Suprapubic skin (tissue), 4 donors: ENCODE measurements around the gene HACE1. TPM values are rescaled to one million over a fixed set of nuclear protein-coding genes. Genes with fewer than 3 reads are reported as not detected.
"Not testable (repeated sequence)": the region's sequence is repeated elsewhere in the genome, so short reads cannot be mapped to it uniquely, and the experiment has no call there.

ENCODE experiments used
- DNase-seq, 2 donors: peaks; one replicate each; pipeline ENCODE4 v3.0.0-alpha.2; 2019; ENCODE audit warnings: low spot score in 2 of 2
- H3K27ac ChIP-seq: fragments of 200-600 bp; sonication (generic); one replicate; pipeline ENCODE4 v1.5.1; 2019
- H3K27me3 ChIP-seq: fragments of 200-600 bp; sonication (generic); one replicate; pipeline ENCODE4 v1.5.1; 2019
- H3K36me3 ChIP-seq: fragments of 200-600 bp; sonication (generic); one replicate; pipeline ENCODE4 v1.5.1; 2019
- H3K4me1 ChIP-seq: fragments of 200-600 bp; sonication (generic); one replicate; pipeline ENCODE4 v1.5.1; 2019
- H3K4me3 ChIP-seq: fragments of 200-600 bp; sonication (generic); one replicate; pipeline ENCODE4 v1.5.1; 2019; ENCODE audit warnings: mild to moderate bottlenecking
- H3K9me3 ChIP-seq: fragments of 200-600 bp; sonication (generic); one replicate; pipeline ENCODE4 v1.5.1; 2019
- CTCF ChIP-seq, 2 donors: fragments of 200-600 bp in 1 of 2; fragments of 450-650 bp in 1 of 2; sonication (generic) in 1 of 2; IDR thresholded peaks; one replicate each; pipeline ENCODE4 v1.5.1; 2016 to 2019; ENCODE audit warnings: antibody characterized with exemption in 2 of 2, mild to moderate bottlenecking in 1 of 2, moderate library complexity in 1 of 2
- EP300 ChIP-seq: sonication (generic); formaldehyde crosslinking; IDR thresholded peaks from one replicate; pipeline ENCODE4 v1.6.1; 2017; ENCODE audit warnings: antibody characterized with exemption
- POLR2A ChIP-seq, 2 donors: fragments of 450-650 bp; IDR thresholded peaks; one replicate each; pipeline ENCODE4 v1.6.1; 2017; ENCODE audit warnings: antibody characterized with exemption in 2 of 2, mild to moderate bottlenecking in 2 of 2, moderate library complexity in 2 of 2
- POLR2AphosphoS5 ChIP-seq, 3 donors: sonication (generic); formaldehyde crosslinking; IDR thresholded peaks; one replicate each; pipeline ENCODE4 v1.6.1; 2017; ENCODE audit warnings: antibody characterized with exemption in 3 of 3
- WGBS: methylation state at CpG from one replicate; pipeline ENCODE4 v1.1.5; 2018; 5-methylcytosine and 5-hydroxymethylcytosine counted together
- total RNA-seq, 4 donors: library from RNA; depleted of rRNA; stranded (reverse); fragments of >200 nt; gene quantifications; one replicate each; pipeline ENCODE4 v1.1.0, GENCODE V29; 2016

HACE1 gene
- total RNA-seq, 4 donors from 2014 or later: 8.8 to 26.0 (median 13.2) TPM

DNA sequence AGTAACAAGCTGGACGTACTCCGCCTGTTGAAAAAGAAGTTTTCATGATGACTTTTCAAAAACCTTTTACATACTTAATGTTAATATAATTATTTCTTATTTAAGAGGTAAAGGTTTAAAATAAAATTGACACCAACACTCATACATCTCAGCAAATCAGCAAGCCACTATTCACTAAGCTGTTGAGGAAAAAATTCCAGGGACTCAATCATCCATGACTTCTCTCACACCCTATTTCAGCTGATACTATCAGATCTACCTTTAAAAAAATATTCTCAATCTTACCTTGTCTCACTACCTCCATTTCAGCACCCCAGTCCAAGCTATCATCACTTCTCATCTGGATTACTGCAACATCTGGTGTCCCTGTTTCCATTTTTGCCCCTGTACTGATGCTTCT lies 109.3 kb downstream of the HACE1 start:
- no peak for DNase-seq
- Histone ChIP-seq H3K36me3 (peaks cover 12% of the 10 kb centered on the region), H3K27me3 (no peaks in the 10 kb centered on the region), H3K4me3 (no peak overlapping the region), H3K27ac (no peak overlapping the region), H3K4me1 (no peaks in the 10 kb centered on the region), H3K9me3 (peaks cover 5% of the 10 kb centered on the region)
- no peak for TF ChIP-seq POLR2AphosphoS5 (IDR thresholded peaks at IDR 0.05)
- no peak for TF ChIP-seq CTCF (IDR thresholded peaks at IDR 0.05)
- TF ChIP-seq EP300: no peak
- TF ChIP-seq POLR2A (IDR thresholded peaks at IDR 0.05): no peak
- 94% methylated on average over 2 of the region's 2 CpGs for WGBS

GRCh38 chr6:104739124-104739523 lies 120.6 kb downstream of the HACE1 start:
- not testable (repeated sequence) for DNase-seq, H3K9me3 ChIP-seq, H3K27me3 ChIP-seq, H3K4me1 ChIP-seq, H3K4me3 ChIP-seq, H3K27ac ChIP-seq, H3K36me3 ChIP-seq
- WGBS: 98% methylated on average over 3 of the region's 3 CpGs

DNA sequence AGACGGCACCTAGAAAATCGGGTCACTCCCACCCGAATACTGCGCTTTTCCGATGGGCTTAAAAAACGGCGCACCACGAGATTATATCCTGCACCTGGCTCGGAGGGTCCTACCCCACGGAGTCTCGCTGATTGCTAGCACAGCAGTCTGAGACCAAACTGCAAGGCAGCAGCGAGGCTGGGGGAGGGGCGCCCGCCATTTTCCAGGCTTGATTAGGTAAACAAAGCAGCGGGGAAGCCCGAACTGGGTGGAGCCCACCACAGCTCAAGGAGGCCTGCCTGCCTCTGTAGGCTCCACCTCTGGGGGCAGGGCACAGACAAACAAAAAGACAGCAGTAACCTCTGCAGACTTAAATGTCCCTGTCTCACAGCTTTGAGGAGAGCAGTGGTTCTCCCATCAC lies 122.2 kb downstream of the HACE1 start:
- not testable (repeated sequence) for H3K27ac ChIP-seq, DNase-seq, H3K9me3 ChIP-seq, H3K27me3 ChIP-seq, H3K36me3 ChIP-seq, H3K4me1 ChIP-seq, H3K4me3 ChIP-seq
- WGBS: 93% methylated on average over 16 of the region's 16 CpGs

- WGBS: 94% methylated on average over 1 of the region's 1 CpG
Measured at GRCh38 chr6:104736545-104736944, 123.2 kb downstream of the HACE1 start.

DNA sequence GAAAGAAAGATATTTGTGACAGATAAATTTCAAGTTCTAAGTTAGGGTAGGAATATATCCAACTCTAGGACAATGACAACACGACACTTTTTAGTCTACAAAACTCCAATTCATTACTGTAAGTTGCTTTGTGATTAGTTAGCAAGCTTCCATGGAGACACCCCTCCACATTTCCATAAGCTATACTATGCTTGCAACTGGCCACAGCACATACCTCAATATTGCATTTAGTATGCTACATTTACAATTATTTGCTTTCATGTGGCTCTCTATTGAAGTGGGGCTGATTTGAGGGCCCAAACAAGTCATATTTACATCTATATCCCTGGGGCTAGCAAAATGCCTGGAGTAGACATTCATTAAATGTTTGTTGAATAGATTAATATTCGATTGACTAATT lies 129.3 kb downstream of the HACE1 start:
- Histone ChIP-seq H3K4me1 (no peaks in the 10 kb centered on the region), H3K27me3 (no peaks in the 10 kb centered on the region), H3K4me3 (no peak overlapping the region), H3K9me3 (no peaks in the 10 kb centered on the region), H3K36me3 (peaks cover 4% of the 10 kb centered on the region), H3K27ac (no peak overlapping the region)
- no peak for TF ChIP-seq POLR2A (IDR thresholded peaks at IDR 0.05)
- no peak for TF ChIP-seq CTCF (IDR thresholded peaks at IDR 0.05)
- no peak for DNase-seq
- 75% methylated on average over 2 of the region's 2 CpGs for WGBS

More at GRCh38 chr6:104736545-104736944, 123.2 kb downstream of the HACE1 start:
- H3K27ac ChIP-seq: no peak overlapping the region
- TF ChIP-seq POLR2AphosphoS5 (IDR thresholded peaks at IDR 0.05): no peak
- no peak for TF ChIP-seq CTCF (IDR thresholded peaks at IDR 0.05)
- no peak for TF ChIP-seq POLR2A (IDR thresholded peaks at IDR 0.05)
- no peak for TF ChIP-seq EP300
- DNase-seq: no peak
- no peaks in the 10 kb centered on the region for H3K4me1 ChIP-seq
- no peaks in the 10 kb centered on the region for H3K36me3 ChIP-seq
- no peaks in the 10 kb centered on the region for H3K27me3 ChIP-seq
- H3K9me3 ChIP-seq: no peaks in the 10 kb centered on the region
- no peak overlapping the region for H3K4me3 ChIP-seq

DNA sequence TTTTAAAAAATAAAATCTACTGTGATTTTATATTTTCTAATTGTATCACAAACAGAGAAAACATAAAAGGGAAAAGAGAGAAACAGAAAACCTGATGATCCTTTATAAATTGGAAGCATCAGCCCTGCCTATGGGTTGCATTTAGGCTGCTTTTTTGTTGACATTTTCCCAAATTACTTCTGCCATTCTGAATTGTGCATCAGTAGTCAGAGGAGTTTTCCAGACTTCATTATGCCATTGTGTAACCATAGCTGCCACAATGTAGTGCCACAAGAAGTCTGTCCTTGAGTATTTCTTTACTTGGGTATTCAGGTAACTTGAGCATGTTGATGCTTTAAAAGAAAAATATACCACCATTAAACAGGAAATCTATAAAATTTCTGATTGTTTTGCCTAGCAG lies 130.3 kb downstream of the HACE1 start:
- Histone ChIP-seq H3K9me3 (no peaks in the 10 kb centered on the region), H3K4me3 (no peak overlapping the region), H3K36me3 (peaks cover 4% of the 10 kb centered on the region), H3K27ac (no peak overlapping the region), H3K27me3 (no peaks in the 10 kb centered on the region), H3K4me1 (no peaks in the 10 kb centered on the region)
- TF ChIP-seq POLR2AphosphoS5 (IDR thresholded peaks at IDR 0.05): no peak
- TF ChIP-seq CTCF (IDR thresholded peaks at IDR 0.05): no peak
- TF ChIP-seq POLR2A (IDR thresholded peaks at IDR 0.05): no peak
- no peak for TF ChIP-seq EP300
- no peak for DNase-seq
